Suprapubic skin (tissue), 4 donors: ENCODE results near the gene ESD. TPM values are rescaled to one million over a fixed set of nuclear protein-coding genes. Genes with fewer than 3 reads are reported as not detected.

ENCODE experiments used
- DNase-seq, 2 donors: peaks; one replicate each; pipeline ENCODE4 v3.0.0-alpha.2; 2019; ENCODE audit warnings: low spot score in 2 of 2
- H3K27ac ChIP-seq: fragments of 200-600 bp; sonication (generic); one replicate; pipeline ENCODE4 v1.5.1; 2019
- H3K27me3 ChIP-seq: fragments of 200-600 bp; sonication (generic); one replicate; pipeline ENCODE4 v1.5.1; 2019
- H3K36me3 ChIP-seq: fragments of 200-600 bp; sonication (generic); one replicate; pipeline ENCODE4 v1.5.1; 2019
- H3K4me1 ChIP-seq: fragments of 200-600 bp; sonication (generic); one replicate; pipeline ENCODE4 v1.5.1; 2019
- H3K4me3 ChIP-seq: fragments of 200-600 bp; sonication (generic); one replicate; pipeline ENCODE4 v1.5.1; 2019; ENCODE audit warnings: mild to moderate bottlenecking
- H3K9me3 ChIP-seq: fragments of 200-600 bp; sonication (generic); one replicate; pipeline ENCODE4 v1.5.1; 2019
- EP300 ChIP-seq: sonication (generic); formaldehyde crosslinking; IDR thresholded peaks from one replicate; pipeline ENCODE4 v1.6.1; 2017; ENCODE audit warnings: antibody characterized with exemption
- POLR2A ChIP-seq, 2 donors: fragments of 450-650 bp; IDR thresholded peaks; one replicate each; pipeline ENCODE4 v1.6.1; 2017; ENCODE audit warnings: antibody characterized with exemption in 2 of 2, mild to moderate bottlenecking in 2 of 2, moderate library complexity in 2 of 2
- POLR2AphosphoS5 ChIP-seq, 3 donors: sonication (generic); formaldehyde crosslinking; IDR thresholded peaks; one replicate each; pipeline ENCODE4 v1.6.1; 2017; ENCODE audit warnings: antibody characterized with exemption in 3 of 3
- WGBS: methylation state at CpG from one replicate; pipeline ENCODE4 v1.1.5; 2018; 5-methylcytosine and 5-hydroxymethylcytosine counted together
- total RNA-seq, 4 donors: library from RNA; depleted of rRNA; stranded (reverse); fragments of >200 nt; gene quantifications; one replicate each; pipeline ENCODE4 v1.1.0, GENCODE V29; 2016
- TF ChIP-seq, protein P1 (sequence below), 2 donors: fragments of 200-600 bp in 1 of 2; fragments of 450-650 bp in 1 of 2; sonication (generic) in 1 of 2; IDR thresholded peaks; one replicate each; pipeline ENCODE4 v1.5.1; 2016 to 2019; ENCODE audit warnings: antibody characterized with exemption in 2 of 2, mild to moderate bottlenecking in 1 of 2, moderate library complexity in 1 of 2

The ESD gene
- total RNA-seq, 4 donors from 2014 or later, result 77.7 to 83.0 (median 82.2) TPM

DNA sequence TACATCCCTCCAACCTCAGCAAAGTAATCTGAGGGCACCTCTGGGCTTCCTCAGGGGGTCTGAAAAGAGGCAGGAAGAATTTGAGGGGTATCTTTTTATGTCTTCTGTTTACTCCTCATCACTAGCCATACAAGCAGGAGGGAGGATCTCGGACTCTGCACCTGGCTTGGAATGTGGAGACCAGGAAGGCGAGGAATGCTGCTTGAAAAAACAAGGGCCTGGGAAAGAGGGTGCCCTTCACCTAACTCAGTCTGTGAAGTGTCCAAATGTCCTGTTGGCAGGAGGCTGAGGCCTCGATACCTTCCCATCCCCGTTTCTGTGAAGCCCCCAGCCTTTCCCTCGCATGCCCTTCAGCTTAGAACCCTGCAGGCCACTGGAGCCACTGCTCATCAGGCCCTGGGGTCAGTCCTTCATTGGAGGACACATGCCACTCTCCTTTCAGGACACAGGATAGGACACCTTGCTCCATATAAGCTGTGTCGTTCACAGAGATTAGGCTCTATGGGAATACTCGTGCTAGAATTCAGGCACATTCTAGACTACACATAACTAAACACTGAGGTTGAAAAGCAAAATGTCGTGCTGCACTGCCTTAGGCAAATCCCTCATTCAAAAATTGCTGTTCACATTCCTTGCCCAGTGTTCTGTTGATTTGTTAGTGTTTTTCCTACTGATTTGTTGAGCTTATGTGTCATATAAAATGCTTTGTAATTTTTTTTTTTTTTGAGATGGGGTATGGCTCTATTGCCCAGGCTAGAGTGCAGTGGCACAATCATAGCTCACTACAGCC lies 49.7 kb downstream of the ESD start:
- TF ChIP-seq EP300 (no peak), POLR2A (IDR thresholded peaks at IDR 0.05) (no peak), POLR2AphosphoS5 (IDR thresholded peaks at IDR 0.05) (no peak)
- TF ChIP-seq, protein P1, sequence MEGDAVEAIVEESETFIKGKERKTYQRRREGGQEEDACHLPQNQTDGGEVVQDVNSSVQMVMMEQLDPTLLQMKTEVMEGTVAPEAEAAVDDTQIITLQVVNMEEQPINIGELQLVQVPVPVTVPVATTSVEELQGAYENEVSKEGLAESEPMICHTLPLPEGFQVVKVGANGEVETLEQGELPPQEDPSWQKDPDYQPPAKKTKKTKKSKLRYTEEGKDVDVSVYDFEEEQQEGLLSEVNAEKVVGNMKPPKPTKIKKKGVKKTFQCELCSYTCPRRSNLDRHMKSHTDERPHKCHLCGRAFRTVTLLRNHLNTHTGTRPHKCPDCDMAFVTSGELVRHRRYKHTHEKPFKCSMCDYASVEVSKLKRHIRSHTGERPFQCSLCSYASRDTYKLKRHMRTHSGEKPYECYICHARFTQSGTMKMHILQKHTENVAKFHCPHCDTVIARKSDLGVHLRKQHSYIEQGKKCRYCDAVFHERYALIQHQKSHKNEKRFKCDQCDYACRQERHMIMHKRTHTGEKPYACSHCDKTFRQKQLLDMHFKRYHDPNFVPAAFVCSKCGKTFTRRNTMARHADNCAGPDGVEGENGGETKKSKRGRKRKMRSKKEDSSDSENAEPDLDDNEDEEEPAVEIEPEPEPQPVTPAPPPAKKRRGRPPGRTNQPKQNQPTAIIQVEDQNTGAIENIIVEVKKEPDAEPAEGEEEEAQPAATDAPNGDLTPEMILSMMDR (IDR thresholded peaks at IDR 0.05), result no peak
- no peaks in the 10 kb centered on the region for H3K9me3 ChIP-seq
- H3K4me1 ChIP-seq, result peaks cover 3% of the 10 kb centered on the region
- no peak for DNase-seq
- no peaks in the 10 kb centered on the region for H3K27me3 ChIP-seq
- H3K36me3 ChIP-seq, result peaks cover 70% of the 10 kb centered on the region
- H3K27ac ChIP-seq, result no peak overlapping the region
- WGBS, result 96% methylated on average over 8 of the region's 8 CpGs
- no peak overlapping the region for H3K4me3 ChIP-seq

DNA sequence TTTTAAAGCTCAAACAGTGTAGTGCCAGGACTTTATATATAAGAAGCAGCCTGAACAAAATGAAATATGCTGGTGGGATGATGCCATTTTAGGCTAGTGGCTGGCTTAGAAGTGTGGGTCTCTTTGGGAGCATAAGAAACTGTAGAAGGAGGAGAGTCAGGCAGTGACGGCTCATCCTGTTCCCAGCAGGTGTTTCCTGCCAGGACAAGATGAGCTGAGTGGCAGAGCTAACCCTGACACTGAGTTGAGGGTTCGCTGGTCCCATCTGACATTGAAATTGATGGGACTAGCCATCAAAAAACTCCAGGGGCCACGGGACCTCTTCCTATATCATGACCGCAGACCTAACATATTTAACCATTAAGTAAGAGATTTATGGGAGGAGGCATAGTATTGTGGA lies 51.3 kb downstream of the ESD start:
- H3K27ac ChIP-seq, result no peak overlapping the region
- H3K4me1 ChIP-seq, result no peaks in the 10 kb centered on the region
- H3K36me3 ChIP-seq, result peaks cover 70% of the 10 kb centered on the region
- 89% methylated on average over 4 of the region's 4 CpGs for WGBS
- no peaks in the 10 kb centered on the region for H3K27me3 ChIP-seq
- no peak for DNase-seq
- TF ChIP-seq EP300 (no peak), POLR2AphosphoS5 (IDR thresholded peaks at IDR 0.05) (no peak), POLR2A (IDR thresholded peaks at IDR 0.05) (no peak)
- TF ChIP-seq, protein P1 (IDR thresholded peaks at IDR 0.05), result no peak
- no peaks in the 10 kb centered on the region for H3K9me3 ChIP-seq
- H3K4me3 ChIP-seq, result no peak overlapping the region

DNA sequence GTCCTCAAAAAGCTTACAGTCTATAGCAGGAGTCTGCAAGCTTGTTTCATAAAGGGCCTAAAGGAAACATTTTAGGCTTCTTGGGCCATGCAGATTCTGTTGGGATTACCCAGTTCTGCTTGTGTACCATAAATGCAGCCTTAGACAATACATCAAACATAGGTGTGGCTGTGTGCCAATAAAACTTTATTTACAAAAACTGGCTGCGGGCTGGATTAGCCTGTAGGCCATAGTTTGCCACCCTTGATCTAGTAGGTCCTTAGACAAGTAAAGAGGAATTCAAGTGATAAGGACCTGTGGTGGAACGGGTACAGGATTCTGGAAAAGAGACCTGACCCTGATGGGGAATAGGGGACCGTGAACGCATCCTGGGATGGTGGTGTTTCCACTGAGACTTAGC lies 51.9 kb downstream of the ESD start:
- Histone ChIP-seq H3K9me3 (no peaks in the 10 kb centered on the region), H3K4me3 (no peak overlapping the region), H3K27ac (no peak overlapping the region), H3K4me1 (no peaks in the 10 kb centered on the region), H3K27me3 (no peaks in the 10 kb centered on the region), H3K36me3 (peaks cover 67% of the 10 kb centered on the region)
- no peak for DNase-seq
- TF ChIP-seq, protein P1 (IDR thresholded peaks at IDR 0.05), result no peak
- TF ChIP-seq EP300, result no peak
- TF ChIP-seq POLR2A (IDR thresholded peaks at IDR 0.05), result no peak
- no peak for TF ChIP-seq POLR2AphosphoS5 (IDR thresholded peaks at IDR 0.05)
- 93% methylated on average over 4 of the region's 4 CpGs for WGBS

DNA sequence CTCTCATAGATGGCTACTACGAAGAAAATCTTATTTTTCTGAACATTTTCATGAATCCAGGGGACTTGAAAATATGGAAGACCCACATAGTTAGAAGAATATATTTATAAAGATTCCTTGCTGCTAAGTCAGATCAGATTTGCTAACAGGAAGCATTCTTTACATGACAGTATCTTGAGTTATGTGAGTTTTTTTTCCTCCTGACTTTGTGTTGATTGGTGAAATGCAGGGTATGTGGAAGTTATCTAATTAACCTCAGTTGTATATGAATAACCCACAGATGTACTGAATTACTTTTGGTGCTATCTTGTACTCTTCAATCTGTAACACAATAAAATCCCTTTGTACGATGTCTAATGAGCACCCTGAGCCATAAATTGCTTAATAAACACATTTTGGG lies 53.8 kb downstream of the ESD start:
- Histone ChIP-seq H3K9me3 (no peaks in the 10 kb centered on the region), H3K36me3 (peaks cover 61% of the 10 kb centered on the region), H3K4me3 (no peak overlapping the region), H3K27me3 (no peaks in the 10 kb centered on the region), H3K4me1 (no peaks in the 10 kb centered on the region), H3K27ac (no peak overlapping the region)
- DNase-seq, result no peak
- TF ChIP-seq EP300, result no peak
- 80% methylated on average over 2 of the region's 2 CpGs for WGBS

DNA sequence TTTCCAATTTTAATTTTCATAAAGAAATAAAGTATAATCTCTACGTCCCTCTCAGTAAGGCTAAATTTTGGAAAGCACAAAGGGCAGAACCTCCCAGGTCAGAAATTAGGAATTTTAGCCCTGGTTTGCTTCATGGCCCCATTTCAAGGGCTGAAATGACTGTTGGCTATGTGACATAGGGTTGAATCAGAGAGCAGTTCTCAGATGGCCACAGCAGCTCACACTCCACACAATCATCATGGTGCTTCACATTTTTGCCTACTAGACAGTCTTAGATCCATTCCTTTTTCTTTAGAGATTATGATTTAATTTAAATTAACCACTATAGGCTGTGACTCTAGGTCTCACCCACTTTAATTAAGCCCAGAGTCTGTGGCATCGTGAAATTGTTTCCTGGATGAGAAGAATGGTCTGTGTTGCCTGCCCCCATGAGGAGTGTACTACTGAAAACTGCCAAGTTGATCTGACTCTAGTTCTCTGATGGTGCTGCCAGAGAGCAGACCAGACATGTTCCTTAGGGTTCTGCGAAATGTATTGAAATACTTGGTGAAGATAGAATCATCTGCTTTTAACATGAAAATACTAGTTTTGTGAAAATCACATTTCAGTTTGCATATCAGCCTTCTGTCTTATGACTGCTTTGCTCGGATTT lies 57.4 kb downstream of the ESD start:
- no peaks in the 10 kb centered on the region for H3K9me3 ChIP-seq
- H3K27ac ChIP-seq, result no peak overlapping the region
- no peaks in the 10 kb centered on the region for H3K27me3 ChIP-seq
- WGBS, result 87% methylated on average over 4 of the region's 4 CpGs
- H3K4me1 ChIP-seq, result no peaks in the 10 kb centered on the region
- no peak overlapping the region for H3K4me3 ChIP-seq
- no peak for DNase-seq
- TF ChIP-seq EP300, result no peak
- TF ChIP-seq POLR2AphosphoS5 (IDR thresholded peaks at IDR 0.05), result no peak
- TF ChIP-seq, protein P1 (IDR thresholded peaks at IDR 0.05), result no peak
- no peak for TF ChIP-seq POLR2A (IDR thresholded peaks at IDR 0.05)
- peaks cover 59% of the 10 kb centered on the region for H3K36me3 ChIP-seq
